ENCODE measurements around the gene MLLT3.

DNA sequence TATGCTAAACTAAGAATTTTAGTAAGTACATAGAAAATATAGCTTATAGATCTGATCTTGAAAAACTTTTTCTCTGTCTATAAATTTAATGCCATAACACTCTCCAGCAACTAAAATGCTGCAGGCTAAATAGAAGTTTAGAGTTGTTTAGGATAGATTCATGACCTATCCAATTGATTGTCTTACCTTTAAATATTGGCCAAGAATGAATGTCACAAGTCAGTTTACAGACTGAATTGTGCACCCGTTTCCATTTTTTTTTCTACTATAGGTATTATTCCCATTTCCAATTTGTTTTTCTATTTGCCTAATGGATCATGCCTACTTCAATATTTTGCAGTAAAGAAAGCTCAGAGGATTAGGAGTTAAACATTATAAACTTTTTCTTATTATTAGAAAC lies 129.5 kb downstream of the MLLT3 start:
- no peak for TF ChIP-seq EP300 (IDR thresholded peaks at IDR 0.05; ENCODE audit: low read depth)
- TF ChIP-seq, protein P1, sequence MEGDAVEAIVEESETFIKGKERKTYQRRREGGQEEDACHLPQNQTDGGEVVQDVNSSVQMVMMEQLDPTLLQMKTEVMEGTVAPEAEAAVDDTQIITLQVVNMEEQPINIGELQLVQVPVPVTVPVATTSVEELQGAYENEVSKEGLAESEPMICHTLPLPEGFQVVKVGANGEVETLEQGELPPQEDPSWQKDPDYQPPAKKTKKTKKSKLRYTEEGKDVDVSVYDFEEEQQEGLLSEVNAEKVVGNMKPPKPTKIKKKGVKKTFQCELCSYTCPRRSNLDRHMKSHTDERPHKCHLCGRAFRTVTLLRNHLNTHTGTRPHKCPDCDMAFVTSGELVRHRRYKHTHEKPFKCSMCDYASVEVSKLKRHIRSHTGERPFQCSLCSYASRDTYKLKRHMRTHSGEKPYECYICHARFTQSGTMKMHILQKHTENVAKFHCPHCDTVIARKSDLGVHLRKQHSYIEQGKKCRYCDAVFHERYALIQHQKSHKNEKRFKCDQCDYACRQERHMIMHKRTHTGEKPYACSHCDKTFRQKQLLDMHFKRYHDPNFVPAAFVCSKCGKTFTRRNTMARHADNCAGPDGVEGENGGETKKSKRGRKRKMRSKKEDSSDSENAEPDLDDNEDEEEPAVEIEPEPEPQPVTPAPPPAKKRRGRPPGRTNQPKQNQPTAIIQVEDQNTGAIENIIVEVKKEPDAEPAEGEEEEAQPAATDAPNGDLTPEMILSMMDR (IDR thresholded peaks at IDR 0.05): no peak
- TF ChIP-seq POLR2A (IDR thresholded peaks at IDR 0.05): no peak
